ENCODE data around the gene PLXNB2.

PLXNB2 gene

GRCh38 chr22:50346470-50346869 is 39.0 kb upstream of the PLXNB2 start:
- Histone ChIP-seq H3K27me3 (ENCODE audit: insufficient read depth, poor library complexity, severe bottlenecking) (no peaks in the 10 kb centered on the region), H3K27ac (ENCODE audit: poor library complexity, severe bottlenecking) (no peak overlapping the region), H3K4me3 (ENCODE audit: severe bottlenecking) (no peak overlapping the region), H3K36me3 (ENCODE audit: low read depth) (peaks cover 9% of the 10 kb centered on the region), H3K4me1 (ENCODE audit: insufficient read depth, poor library complexity, severe bottlenecking) (no peaks in the 10 kb centered on the region), H3K9me3 (ENCODE audit: severe bottlenecking) (no peaks in the 10 kb centered on the region)
- TF ChIP-seq, protein P1, sequence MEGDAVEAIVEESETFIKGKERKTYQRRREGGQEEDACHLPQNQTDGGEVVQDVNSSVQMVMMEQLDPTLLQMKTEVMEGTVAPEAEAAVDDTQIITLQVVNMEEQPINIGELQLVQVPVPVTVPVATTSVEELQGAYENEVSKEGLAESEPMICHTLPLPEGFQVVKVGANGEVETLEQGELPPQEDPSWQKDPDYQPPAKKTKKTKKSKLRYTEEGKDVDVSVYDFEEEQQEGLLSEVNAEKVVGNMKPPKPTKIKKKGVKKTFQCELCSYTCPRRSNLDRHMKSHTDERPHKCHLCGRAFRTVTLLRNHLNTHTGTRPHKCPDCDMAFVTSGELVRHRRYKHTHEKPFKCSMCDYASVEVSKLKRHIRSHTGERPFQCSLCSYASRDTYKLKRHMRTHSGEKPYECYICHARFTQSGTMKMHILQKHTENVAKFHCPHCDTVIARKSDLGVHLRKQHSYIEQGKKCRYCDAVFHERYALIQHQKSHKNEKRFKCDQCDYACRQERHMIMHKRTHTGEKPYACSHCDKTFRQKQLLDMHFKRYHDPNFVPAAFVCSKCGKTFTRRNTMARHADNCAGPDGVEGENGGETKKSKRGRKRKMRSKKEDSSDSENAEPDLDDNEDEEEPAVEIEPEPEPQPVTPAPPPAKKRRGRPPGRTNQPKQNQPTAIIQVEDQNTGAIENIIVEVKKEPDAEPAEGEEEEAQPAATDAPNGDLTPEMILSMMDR (IDR thresholded peaks at IDR 0.05; ENCODE audit: poor library complexity, severe bottlenecking) = no peak
- ATAC-seq (ENCODE audit: low read depth) = no peak
- DNase-seq (ENCODE audit: low spot score) = no peak

DNA sequence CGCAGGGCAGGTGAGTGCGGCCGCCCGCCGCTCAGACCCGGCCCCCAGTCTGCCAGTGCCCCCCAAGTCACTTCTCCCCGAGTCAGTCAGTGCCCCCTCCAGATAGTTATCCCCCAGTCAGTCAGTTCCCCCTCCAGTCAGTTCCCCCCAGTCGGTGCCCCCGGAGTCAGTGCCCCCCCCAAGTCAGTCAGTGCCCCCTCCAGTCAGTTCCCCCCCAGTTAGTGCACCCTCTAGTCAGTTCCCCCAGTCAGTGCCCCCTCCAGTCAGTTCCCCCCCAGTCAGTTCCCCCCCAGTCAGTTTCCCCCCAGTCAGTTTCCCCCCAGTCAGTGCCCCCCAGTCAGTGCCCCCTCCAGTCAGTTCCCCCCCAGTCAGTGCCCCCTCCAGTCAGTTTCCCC is 36.1 kb upstream of the PLXNB2 start:
- Histone ChIP-seq H3K27me3 (ENCODE audit: insufficient read depth, poor library complexity, severe bottlenecking) (no peaks in the 10 kb centered on the region), H3K36me3 (ENCODE audit: low read depth) (peaks cover 7% of the 10 kb centered on the region), H3K9me3 (ENCODE audit: severe bottlenecking) (no peaks in the 10 kb centered on the region), H3K27ac (ENCODE audit: poor library complexity, severe bottlenecking) (peak overlapping the region; percentile 79), H3K4me3 (ENCODE audit: severe bottlenecking) (peak overlapping the region; percentile 100), H3K4me1 (ENCODE audit: insufficient read depth, poor library complexity, severe bottlenecking) (no peaks in the 10 kb centered on the region)
- no peak for ATAC-seq (ENCODE audit: low read depth)
- DNase-seq (ENCODE audit: low spot score) = no peak
- TF ChIP-seq, protein P1 (IDR thresholded peaks at IDR 0.05; ENCODE audit: poor library complexity, severe bottlenecking) = no peak

- Histone ChIP-seq H3K9me3 (ENCODE audit: severe bottlenecking) (no peaks in the 10 kb centered on the region), H3K4me3 (ENCODE audit: severe bottlenecking) (peak within 1 kb of the TSS; percentile 100), H3K27ac (ENCODE audit: poor library complexity, severe bottlenecking) (peak within 1 kb of the TSS; percentile 79), H3K36me3 (ENCODE audit: low read depth) (0 out of 2 replicates have a peak, but pooled peaks cover 3% of the 10 kb centered on the region), H3K4me1 (ENCODE audit: insufficient read depth, poor library complexity, severe bottlenecking) (no peaks in the 10 kb centered on the region), H3K27me3 (ENCODE audit: insufficient read depth, poor library complexity, severe bottlenecking) (no peaks in the 10 kb centered on the region)
- TF ChIP-seq, protein P1 (IDR thresholded peaks at IDR 0.05; ENCODE audit: poor library complexity, severe bottlenecking) = peak; percentile 82
- ATAC-seq (ENCODE audit: low read depth) (peak; percentile 77), DNase-seq (ENCODE audit: low spot score) (no peak)
Measured at GRCh38 chr22:50342651-50343540, 35.5 kb upstream of the PLXNB2 start, which contains the start of gene PPP6R2. Gene PPP6R2 (plus strand): TSS chr22:50343327. CDS start chr22:50393909, 50,582 bp downstream.

GRCh38 chr22:50341977-50342650 is 34.7 kb upstream of the PLXNB2 start:
- peak overlapping the region; percentile 100 for H3K4me3 ChIP-seq (ENCODE audit: severe bottlenecking)
- peak overlapping the region; percentile 79 for H3K27ac ChIP-seq (ENCODE audit: poor library complexity, severe bottlenecking)
- no peaks in the 10 kb centered on the region for H3K9me3 ChIP-seq (ENCODE audit: severe bottlenecking)
- peak; percentile 79 for DNase-seq (ENCODE audit: low spot score)
- peak; percentile 69 for ATAC-seq (ENCODE audit: low read depth)
- H3K27me3 ChIP-seq (ENCODE audit: insufficient read depth, poor library complexity, severe bottlenecking) = no peaks in the 10 kb centered on the region
- TF ChIP-seq, protein P1 (IDR thresholded peaks at IDR 0.05; ENCODE audit: poor library complexity, severe bottlenecking) = peak; percentile 97
- H3K4me1 ChIP-seq (ENCODE audit: insufficient read depth, poor library complexity, severe bottlenecking) = no peaks in the 10 kb centered on the region
- H3K36me3 ChIP-seq (ENCODE audit: low read depth) = no peaks in the 10 kb centered on the region
